ENCODE measurements around the gene HCFC2.

- TF ChIP-seq CTCF (conservative IDR thresholded peaks at IDR 0.05; ENCODE audit: low read length) (no peak), EZH2phosphoT487 (IDR thresholded peaks at IDR 0.05; ENCODE audit: borderline replicate concordance) (no peak)
These were observed 13.9 kb upstream of the HCFC2 start for GRCh38 chr12:104050436-104050835.

Data from Loucy (cell line).